GM19468 (cell line): ENCODE results near the gene DNAI7.

Source experiments
- ATAC-seq: cut with Tn5 transposase; IDR thresholded peaks from one replicate; pipeline ENCODE4 v1.9.1; 2021; ENCODE audit warnings: mild to moderate bottlenecking, moderate library complexity, moderate number of reproducible peaks; ENCODE audit not compliant: unreplicated experiment; ENCODE audit errors: extremely low read depth

DNAI7 gene

GRCh38 chr12:25195056-25195971, at the start of gene DNAI7, which contains the start of gene ETFRF1:
DNAI7 (minus strand) TSS chr12:25195160; CDS start chr12:25195078, 82 bp downstream.
ETFRF1 (plus strand) TSS chr12:25195237; CDS start chr12:25203957, 8,720 bp downstream.
- peak; percentile 70 for ATAC-seq

- no peak for ATAC-seq
Measured at GRCh38 chr12:25243680-25243990, 48.7 kb upstream of the DNAI7 start.

- no peak for ATAC-seq
Measured at GRCh38 chr12:25242981-25243679, 48.2 kb upstream of the DNAI7 start.

GRCh38 chr12:25241167-25242020, 46.4 kb upstream of the DNAI7 start:
- no peak for ATAC-seq

- no peak for ATAC-seq
Measured at GRCh38 chr12:25236626-25237025, 41.7 kb upstream of the DNAI7 start.

- no peak for ATAC-seq
Measured at GRCh38 chr12:25236190-25236589, 41.2 kb upstream of the DNAI7 start.

- no peak for ATAC-seq
Measured at GRCh38 chr12:25213338-25213737, 18.4 kb upstream of the DNAI7 start.

GRCh38 chr12:25208554-25208953, 13.6 kb upstream of the DNAI7 start:
- ATAC-seq, result no peak

- no peak for ATAC-seq
Measured at GRCh38 chr12:25207846-25208245, 12.9 kb upstream of the DNAI7 start.

- ATAC-seq, result no peak
Measured at GRCh38 chr12:25207411-25207810, 12.5 kb upstream of the DNAI7 start.

GRCh38 chr12:25202137-25202536, 7.2 kb upstream of the DNAI7 start:
- no peak for ATAC-seq

GRCh38 chr12:25200703-25201102, 5.7 kb upstream of the DNAI7 start:
- ATAC-seq, result no peak

GRCh38 chr12:25197608-25198007, 2.6 kb upstream of the DNAI7 start:
- ATAC-seq, result no peak

GRCh38 chr12:25194722-25195055, 271 bp downstream of the DNAI7 start:
- ATAC-seq, result no peak

GRCh38 chr12:25194214-25194613, 746 bp downstream of the DNAI7 start:
- ATAC-seq, result no peak

GRCh38 chr12:25190793-25191192, 4.2 kb downstream of the DNAI7 start:
- no peak for ATAC-seq

- ATAC-seq, result no peak
Measured at GRCh38 chr12:25189656-25190055, 5.3 kb downstream of the DNAI7 start.

- ATAC-seq, result no peak
Measured at GRCh38 chr12:25187781-25188180, 7.2 kb downstream of the DNAI7 start.

- ATAC-seq, result peak; percentile 54
Measured at GRCh38 chr12:25186788-25187402, 8.1 kb downstream of the DNAI7 start.
